Measurements from ENCODE around the gene FOXP1.

GRCh38 chr3:71228156-71228866 is 355.2 kb downstream of the FOXP1 start:
- TF ChIP-seq, protein P1, sequence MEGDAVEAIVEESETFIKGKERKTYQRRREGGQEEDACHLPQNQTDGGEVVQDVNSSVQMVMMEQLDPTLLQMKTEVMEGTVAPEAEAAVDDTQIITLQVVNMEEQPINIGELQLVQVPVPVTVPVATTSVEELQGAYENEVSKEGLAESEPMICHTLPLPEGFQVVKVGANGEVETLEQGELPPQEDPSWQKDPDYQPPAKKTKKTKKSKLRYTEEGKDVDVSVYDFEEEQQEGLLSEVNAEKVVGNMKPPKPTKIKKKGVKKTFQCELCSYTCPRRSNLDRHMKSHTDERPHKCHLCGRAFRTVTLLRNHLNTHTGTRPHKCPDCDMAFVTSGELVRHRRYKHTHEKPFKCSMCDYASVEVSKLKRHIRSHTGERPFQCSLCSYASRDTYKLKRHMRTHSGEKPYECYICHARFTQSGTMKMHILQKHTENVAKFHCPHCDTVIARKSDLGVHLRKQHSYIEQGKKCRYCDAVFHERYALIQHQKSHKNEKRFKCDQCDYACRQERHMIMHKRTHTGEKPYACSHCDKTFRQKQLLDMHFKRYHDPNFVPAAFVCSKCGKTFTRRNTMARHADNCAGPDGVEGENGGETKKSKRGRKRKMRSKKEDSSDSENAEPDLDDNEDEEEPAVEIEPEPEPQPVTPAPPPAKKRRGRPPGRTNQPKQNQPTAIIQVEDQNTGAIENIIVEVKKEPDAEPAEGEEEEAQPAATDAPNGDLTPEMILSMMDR (conservative IDR thresholded peaks at IDR 0.05; ENCODE audit: low read depth, low read length): no peak
- TF ChIP-seq EZH2 (IDR thresholded peaks at IDR 0.05; ENCODE audit: borderline replicate concordance, low read depth, low read length, poor library complexity, severe bottlenecking): no peak
